Fibroblast of pulmonary artery (primary cell): Measurements from ENCODE around the gene MAGI1.

Experiments
- DNase-seq: peaks from one replicate; pipeline ENCODE4 v3.0.0-alpha.2; 2010; ENCODE audit warnings: low read depth
- H3K4me3 ChIP-seq: replicated peaks from 2 replicates; pipeline ENCODE4 v1.5.1; 2011; ENCODE audit warnings: low read depth, mild to moderate bottlenecking, control low read depth, low read length, moderate library complexity
- CTCF ChIP-seq: IDR thresholded peaks from 2 replicates; pipeline ENCODE4 v1.5.1; 2011; ENCODE audit warnings: mild to moderate bottlenecking, control low read depth, low read length, inconsistent platforms; ENCODE audit errors: missing control alignments

MAGI1 gene

GRCh38 chr3:65639444-65639843, 399.3 kb downstream of the MAGI1 start:
- no peak overlapping the region for H3K4me3 ChIP-seq
- TF ChIP-seq CTCF, result no peak
- no peak for DNase-seq

GRCh38 chr3:65638301-65638700, 400.4 kb downstream of the MAGI1 start:
- DNase-seq, result no peak
- no peak overlapping the region for H3K4me3 ChIP-seq
- TF ChIP-seq CTCF, result no peak

GRCh38 chr3:65636326-65636725, 402.4 kb downstream of the MAGI1 start:
- no peak for TF ChIP-seq CTCF
- no peak for DNase-seq
- H3K4me3 ChIP-seq, result no peak overlapping the region

- H3K4me3 ChIP-seq, result no peak overlapping the region
- DNase-seq, result no peak
- no peak for TF ChIP-seq CTCF
Measured at GRCh38 chr3:65635657-65636056, 403.1 kb downstream of the MAGI1 start.

GRCh38 chr3:65633018-65633638, 405.6 kb downstream of the MAGI1 start:
- no peak overlapping the region for H3K4me3 ChIP-seq
- no peak for TF ChIP-seq CTCF
- no peak for DNase-seq

GRCh38 chr3:65632414-65632813, 406.3 kb downstream of the MAGI1 start:
- no peak for TF ChIP-seq CTCF
- H3K4me3 ChIP-seq, result no peak overlapping the region
- DNase-seq, result no peak

- no peak for DNase-seq
- no peak overlapping the region for H3K4me3 ChIP-seq
- TF ChIP-seq CTCF, result no peak
Measured at GRCh38 chr3:65628978-65629377, 409.7 kb downstream of the MAGI1 start.
